OCI-LY7 (cell line): ENCODE results near the gene RBPMS2. TPM values are rescaled to one million over a fixed set of nuclear protein-coding genes. Genes with fewer than 3 reads are reported as not detected.

ENCODE experiments used
- BruUV-seq: library from RNA; stranded (reverse); fragments of 400-500 nt; replicated peaks from 2 replicates; lab custom pipeline; 2021; lab: Mats Ljungman, UMichigan
- CTCF ChIA-PET: fragments of 300-600 bp; sonication (Branson Sonifier 250); formaldehyde crosslinking; loops from one replicate; lab custom pipeline; 2022; ENCODE audit warnings: antibody characterized with exemption; ENCODE audit not compliant: unreplicated experiment; lab: Charles Lee
- POLR2A ChIA-PET: fragments of 300-600 bp; sonication (Branson Sonifier 250); formaldehyde crosslinking; loops from one replicate; lab custom pipeline; 2022; ENCODE audit warnings: antibody characterized with exemption; lab: Charles Lee
- DNase-seq: peaks from one replicate; pipeline ENCODE4 v3.0.0-alpha.2; 2015; ENCODE audit warnings: low spot score
- H2AFZ ChIP-seq: fragments of 200-600 bp; sonication (generic), shearing (Covaris generic); 2 replicates; pipeline ENCODE4 v1.6.1; 2014; ENCODE audit warnings: mild to moderate bottlenecking, antibody characterized with exemption, low read length, moderate library complexity
- H3K27ac ChIP-seq: fragments of 200-600 bp; sonication (generic); 2 replicates; pipeline ENCODE4 v1.5.1; 2014; ENCODE audit warnings: mixed run types, low read depth, mild to moderate bottlenecking, moderate library complexity, low read length, inconsistent platforms; ENCODE audit not compliant: poor library complexity, severe bottlenecking
- H3K36me3 ChIP-seq: fragments of 200-600 bp; sonication (generic); 2 replicates; pipeline ENCODE4 v1.6.1; 2014; ENCODE audit warnings: mild to moderate bottlenecking, antibody characterized with exemption, low read length, moderate library complexity, mixed read lengths; ENCODE audit not compliant: insufficient read depth
- H3K4me1 ChIP-seq: fragments of 200-600 bp; sonication (generic); 2 replicates; pipeline ENCODE4 v1.5.1; 2014; ENCODE audit warnings: mild to moderate bottlenecking, low read length; ENCODE audit not compliant: insufficient read depth, poor library complexity, severe bottlenecking
- H3K4me2 ChIP-seq: fragments of 200-600 bp; sonication (generic); 2 replicates; pipeline ENCODE4 v1.6.1; 2014; ENCODE audit warnings: mild to moderate bottlenecking, low read length
- H3K4me3 ChIP-seq: fragments of 200-600 bp; sonication (generic); 2 replicates; pipeline ENCODE4 v1.5.1; 2014; ENCODE audit warnings: mild to moderate bottlenecking, low read depth, low read length; ENCODE audit not compliant: poor library complexity, severe bottlenecking
- H3K79me2 ChIP-seq: fragments of 200-600 bp; sonication (generic); 2 replicates; pipeline ENCODE4 v1.6.1; 2016; ENCODE audit warnings: low read depth, mild to moderate bottlenecking, low read length, moderate library complexity, mixed read lengths; ENCODE audit not compliant: insufficient read depth
- H3K9me2 ChIP-seq: fragments of 200-600 bp; sonication (generic); 2 replicates; pipeline ENCODE4 v1.6.1; 2016; ENCODE audit warnings: mild to moderate bottlenecking, low read length, mixed read lengths; ENCODE audit not compliant: insufficient read depth
- H3K9me3 ChIP-seq: fragments of 200-600 bp; sonication (generic); 2 replicates; pipeline ENCODE4 v1.6.1; 2014; ENCODE audit warnings: mild to moderate bottlenecking, mixed run types, low read length, mixed read lengths
- H4K20me1 ChIP-seq: fragments of 200-600 bp; sonication (generic); 2 replicates; pipeline ENCODE4 v1.6.1; 2014; ENCODE audit warnings: mild to moderate bottlenecking, antibody characterized with exemption, low read length, moderate library complexity, mixed read lengths; ENCODE audit not compliant: insufficient read depth
- CTCF ChIP-seq: fragments of 200-600 bp; sonication (generic); conservative IDR thresholded peaks from 2 replicates; pipeline ENCODE4 v1.5.1; 2014; ENCODE audit warnings: mild to moderate bottlenecking, antibody characterized with exemption, low read length, moderate library complexity, mixed read lengths
- EZH2phosphoT487 ChIP-seq: fragments of 200-600 bp; sonication (generic); IDR thresholded peaks from 2 replicates; pipeline ENCODE4 v1.6.1; 2018; ENCODE audit warnings: low read depth, borderline replicate concordance, mild to moderate bottlenecking, mixed run types, antibody characterized with exemption, low read length, moderate library complexity, mixed read lengths
- intact Hi-C: fragments of 100-400 bp; cut with micrococcal nuclease; formaldehyde crosslinking; loops from one replicate; pipeline ENCODE4 v1.10.0; 2022; ENCODE audit not compliant: unreplicated experiment
- total RNA-seq, 2 experiments: library from RNA; depleted of rRNA in 1 of 2; stranded (reverse); fragments of >200 nt in 1 of 2; shearing (Covaris generic) in 1 of 2; gene quantifications; 2 replicates each; pipeline ENCODE4 v1.2.3, GENCODE V29; 2014 to 2022

Gene RBPMS2
- total RNA-seq, 2 experiments from 2014 or later, result not detected

- BruUV-seq, result no TSS peak
- no peaks in the 10 kb centered on the region for H3K79me2 ChIP-seq
- no peaks in the 10 kb centered on the region for H4K20me1 ChIP-seq
- no peak overlapping the region for H2AFZ ChIP-seq
- no peak overlapping the region for H3K4me2 ChIP-seq
- DNase-seq, result no peak
- H3K36me3 ChIP-seq, result no peaks in the 10 kb centered on the region
- ChIA-PET POLR2A (no interaction called here), CTCF (no interaction called here)
- intact Hi-C loops, result no loop called here
- no peak overlapping the region for H3K27ac ChIP-seq
- no peaks in the 10 kb centered on the region for H3K4me1 ChIP-seq
- H3K9me2 ChIP-seq, result no peaks in the 10 kb centered on the region
- TF ChIP-seq EZH2phosphoT487 (no peak), CTCF (no peak)
- H3K4me3 ChIP-seq, result no peak overlapping the region
- no peaks in the 10 kb centered on the region for H3K9me3 ChIP-seq
Measured at GRCh38 chr15:64738226-64739095, 36.9 kb downstream of the RBPMS2 start.

- Histone ChIP-seq H4K20me1 (no peaks in the 10 kb centered on the region), H3K4me3 (no peak overlapping the region), H3K4me2 (no peak overlapping the region), H3K36me3 (no peaks in the 10 kb centered on the region), H3K9me2 (no peaks in the 10 kb centered on the region), H3K79me2 (no peaks in the 10 kb centered on the region), H2AFZ (no peak overlapping the region), H3K27ac (no peak overlapping the region), H3K4me1 (no peaks in the 10 kb centered on the region), H3K9me3 (no peaks in the 10 kb centered on the region)
- BruUV-seq, result no TSS peak
- intact Hi-C loops, result loop anchor here (5.0 kb wide), 1 partner anchor 295 kb away; the partner anchor contains the start of gene MTFMT
- DNase-seq, result no peak
- no peak for TF ChIP-seq CTCF
- no peak for TF ChIP-seq EZH2phosphoT487
- ChIA-PET CTCF (interaction anchor here (0.5 to 1.1 kb wide), 4 partner anchors 77 to 320 kb away, joined by 3 read pairs; no protein-coding TSS in a partner anchor), POLR2A (interaction anchor here (0.5 kb wide), 2 partner anchors 23 to 98 kb away, joined by 3 read pairs; no protein-coding TSS in a partner anchor)
Measured at GRCh38 chr15:64732156-64732860, 43.1 kb downstream of the RBPMS2 start.
